Transverse colon (tissue), 4 donors: ENCODE measurements around the gene FUZ. TPM values are rescaled to one million over a fixed set of nuclear protein-coding genes. Genes with fewer than 3 reads are reported as not detected.

ENCODE experiments used
- DNase-seq: peaks from one replicate; pipeline ENCODE4 v3.0.0-alpha.2; 2019
- H3K27ac ChIP-seq, 4 donors: fragments of 200-600 bp; sonication (generic); 2 replicates each; pipeline ENCODE4 v1.5.1; 2016 to 2018; ENCODE audit warnings: inconsistent platforms in 4 of 4
- H3K27me3 ChIP-seq: fragments of 200-600 bp; sonication (generic); 2 replicates; pipeline ENCODE4 v1.5.1; 2017; ENCODE audit warnings: inconsistent platforms
- H3K36me3 ChIP-seq, 4 donors: fragments of 200-600 bp; sonication (generic); 2 replicates each; pipeline ENCODE4 v1.5.1; 2017 to 2019; ENCODE audit warnings: inconsistent platforms in 4 of 4
- H3K4me1 ChIP-seq, 4 donors: fragments of 200-600 bp; sonication (generic); 2 replicates each; pipeline ENCODE4 v1.5.1; 2017 to 2020; ENCODE audit warnings: inconsistent platforms in 4 of 4
- H3K4me3 ChIP-seq, 4 donors: fragments of 200-600 bp; sonication (generic); 1 replicate in 1 of 4; 2 replicates in 3 of 4; pipeline versions ENCODE4 v1.5.1 to v1.6.1; 2017 to 2019; ENCODE audit warnings: inconsistent platforms in 4 of 4
- H3K9me3 ChIP-seq, 2 donors: fragments of 200-600 bp; sonication (generic); 2 replicates each; pipeline ENCODE4 v1.5.1; 2017 to 2019; ENCODE audit warnings: inconsistent platforms in 2 of 2
- EP300 ChIP-seq: sonication (generic); formaldehyde crosslinking; IDR thresholded peaks from one replicate; pipeline ENCODE4 v1.6.1; 2017; ENCODE audit warnings: antibody characterized with exemption, low read depth
- POLR2A ChIP-seq: fragments of 450-650 bp; IDR thresholded peaks from one replicate; pipeline ENCODE4 v1.6.1; 2016; ENCODE audit warnings: antibody characterized with exemption, mild to moderate bottlenecking, moderate library complexity
- POLR2AphosphoS5 ChIP-seq, 3 donors: sonication (generic); formaldehyde crosslinking; IDR thresholded peaks; one replicate each; pipeline ENCODE4 v1.6.1; 2016; ENCODE audit warnings: antibody characterized with exemption in 3 of 3
- WGBS, 2 donors: methylation state at CpG; one replicate each; pipeline ENCODE4 v1.1.5; 2018; ENCODE audit warnings: low coverage in 1 of 2; 5-methylcytosine and 5-hydroxymethylcytosine counted together
- in situ Hi-C, 4 donors: fragments of 200-750 bp; cut with MboI; loops; one replicate each; pipeline versions ENCODE4 v1.15.0 to v1.15.1; 2017; ENCODE audit warnings: low sequenced_read_pairs in 3 of 4, low pct_ligation_motif_present in 1 of 4, low pct_unique_long_range_greater_than_20kb in 1 of 4
- intact Hi-C: fragments of 100-400 bp; cut with DNase I; formaldehyde crosslinking; loops from one replicate; pipeline ENCODE4 v1.15.1; 2023; ENCODE audit warnings: low total_unique reads
- total RNA-seq, 4 donors: library from RNA; depleted of rRNA; stranded (reverse); fragments of >200 nt; gene quantifications; one replicate each; pipeline ENCODE4 v1.1.0, GENCODE V29; 2016
- TF ChIP-seq, protein P1 (sequence below), 5 experiments: fragments of 200-600 bp in 3 of 5; fragments of 450-650 bp in 2 of 5; sonication (generic) in 3 of 5; IDR thresholded peaks; 1 replicate in 2 of 5; 2 replicates in 3 of 5; pipeline ENCODE4 v1.5.1; 2016 to 2017; ENCODE audit warnings: antibody characterized with exemption in 5 of 5, inconsistent platforms in 3 of 5, mild to moderate bottlenecking in 2 of 5, moderate library complexity in 1 of 5

FUZ gene
- total RNA-seq, 4 donors from 2014 or later: 10.2 to 20.1 (median 13.1) TPM

DNA sequence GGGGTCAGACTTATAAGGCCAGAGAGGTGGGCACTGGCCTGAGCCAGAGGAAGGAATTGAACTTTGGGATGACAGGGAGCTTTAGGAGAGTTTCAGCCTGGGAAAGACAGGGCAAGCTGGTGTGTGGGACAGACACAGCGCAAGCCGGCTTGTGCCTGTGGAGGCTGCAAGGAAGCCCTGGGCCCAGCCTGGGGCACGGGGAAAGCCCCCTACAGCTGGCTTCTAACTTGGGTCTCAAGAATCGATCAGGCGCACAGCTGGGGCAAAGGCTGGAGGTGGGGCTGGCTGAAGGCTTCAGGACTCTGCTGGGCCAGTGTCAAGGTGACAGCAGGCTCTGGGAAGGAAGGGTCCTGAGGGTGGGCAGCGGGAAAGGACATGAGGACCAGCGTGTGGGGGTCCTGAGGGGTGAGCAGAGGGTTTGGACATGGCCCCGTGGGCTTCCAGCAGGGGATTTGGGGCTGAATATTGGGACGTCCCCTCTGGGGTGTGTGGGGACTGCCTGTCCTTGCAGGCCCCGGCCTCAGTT, 40.8 kb upstream of the FUZ start:
- in situ Hi-C loops (loop anchor here in 1 of 4 donors (25.0 kb wide), 1 partner anchor 367 kb away; the partner anchor contains the start of genes RPL13A and RPS11), intact Hi-C loops (loop anchor here (5.0 kb wide), 1 partner anchor 37 kb away; the partner anchor contains the start of gene MED25)
- Histone ChIP-seq H3K27me3 (no peaks in the 10 kb centered on the region), H3K36me3 (peaks cover 0 to 6% (median 2%) of the 10 kb centered on the region in 4 donors), H3K4me3 (no peak overlapping the region), H3K4me1 (peaks cover 15 to 30% (median 22%) of the 10 kb centered on the region in 4 donors), H3K27ac (no peak overlapping the region), H3K9me3 (no peaks in the 10 kb centered on the region)
- no peak for DNase-seq
- TF ChIP-seq, protein P1, sequence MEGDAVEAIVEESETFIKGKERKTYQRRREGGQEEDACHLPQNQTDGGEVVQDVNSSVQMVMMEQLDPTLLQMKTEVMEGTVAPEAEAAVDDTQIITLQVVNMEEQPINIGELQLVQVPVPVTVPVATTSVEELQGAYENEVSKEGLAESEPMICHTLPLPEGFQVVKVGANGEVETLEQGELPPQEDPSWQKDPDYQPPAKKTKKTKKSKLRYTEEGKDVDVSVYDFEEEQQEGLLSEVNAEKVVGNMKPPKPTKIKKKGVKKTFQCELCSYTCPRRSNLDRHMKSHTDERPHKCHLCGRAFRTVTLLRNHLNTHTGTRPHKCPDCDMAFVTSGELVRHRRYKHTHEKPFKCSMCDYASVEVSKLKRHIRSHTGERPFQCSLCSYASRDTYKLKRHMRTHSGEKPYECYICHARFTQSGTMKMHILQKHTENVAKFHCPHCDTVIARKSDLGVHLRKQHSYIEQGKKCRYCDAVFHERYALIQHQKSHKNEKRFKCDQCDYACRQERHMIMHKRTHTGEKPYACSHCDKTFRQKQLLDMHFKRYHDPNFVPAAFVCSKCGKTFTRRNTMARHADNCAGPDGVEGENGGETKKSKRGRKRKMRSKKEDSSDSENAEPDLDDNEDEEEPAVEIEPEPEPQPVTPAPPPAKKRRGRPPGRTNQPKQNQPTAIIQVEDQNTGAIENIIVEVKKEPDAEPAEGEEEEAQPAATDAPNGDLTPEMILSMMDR (IDR thresholded peaks at IDR 0.05): no peak
- no peak for TF ChIP-seq EP300
- no peak for TF ChIP-seq POLR2A
- no peak for TF ChIP-seq POLR2AphosphoS5 (IDR thresholded peaks at IDR 0.05)
- WGBS, 2 donors: 81% methylated on average over 10 of the region's 10 CpGs; no CpG with 5 or more reads in 1 of the 2 donors

DNA sequence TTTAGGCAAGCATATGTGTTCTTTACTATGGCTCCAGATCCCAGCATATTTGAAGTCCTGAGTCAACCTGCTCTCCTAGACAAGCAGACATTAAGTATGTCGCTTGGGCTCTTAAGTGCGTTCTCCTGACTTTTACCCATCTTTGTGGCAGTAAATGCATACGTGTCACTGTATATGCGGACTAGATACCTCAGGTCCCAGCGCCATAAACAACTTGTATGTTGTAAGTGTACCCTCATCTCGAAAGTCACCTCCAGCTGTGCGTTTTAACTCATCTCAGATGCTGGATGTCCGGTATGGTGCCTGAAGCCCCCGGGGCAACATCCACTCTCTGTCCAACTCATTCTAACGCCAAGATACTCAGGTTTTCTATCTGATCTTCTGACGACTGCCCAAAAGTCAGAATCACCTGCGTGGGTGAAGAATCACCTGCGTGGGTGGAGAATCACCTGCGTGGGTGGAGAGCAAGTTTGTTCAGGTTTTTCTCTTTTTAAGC, 39.6 kb upstream of the FUZ start:
- Histone ChIP-seq H3K27me3 (no peaks in the 10 kb centered on the region), H3K9me3 (no peaks in the 10 kb centered on the region), H3K4me1 (peaks cover 15 to 30% (median 22%) of the 10 kb centered on the region in 4 donors), H3K4me3 (peak overlapping the region in 1 of 4 donors; percentile 79), H3K36me3 (peaks cover 0 to 6% (median 2%) of the 10 kb centered on the region in 4 donors), H3K27ac (peak overlapping the region in 1 of 4 donors; percentile 98)
- no peak for DNase-seq
- 67 to 74% methylated on average over 6 to 14 of the region's 14 CpGs for WGBS, 2 donors
- in situ Hi-C loops: loop anchor here in 1 of 4 donors (25.0 kb wide), 1 partner anchor 365 kb away; the partner anchor contains the start of genes RPL13A and RPS11
- intact Hi-C loops: loop anchor here (5.0 kb wide), 1 partner anchor 35 kb away; the partner anchor contains the start of gene MED25
- TF ChIP-seq EP300: no peak
- TF ChIP-seq POLR2A: no peak
- TF ChIP-seq POLR2AphosphoS5 (IDR thresholded peaks at IDR 0.05): no peak
- TF ChIP-seq, protein P1 (IDR thresholded peaks at IDR 0.05): no peak

DNA sequence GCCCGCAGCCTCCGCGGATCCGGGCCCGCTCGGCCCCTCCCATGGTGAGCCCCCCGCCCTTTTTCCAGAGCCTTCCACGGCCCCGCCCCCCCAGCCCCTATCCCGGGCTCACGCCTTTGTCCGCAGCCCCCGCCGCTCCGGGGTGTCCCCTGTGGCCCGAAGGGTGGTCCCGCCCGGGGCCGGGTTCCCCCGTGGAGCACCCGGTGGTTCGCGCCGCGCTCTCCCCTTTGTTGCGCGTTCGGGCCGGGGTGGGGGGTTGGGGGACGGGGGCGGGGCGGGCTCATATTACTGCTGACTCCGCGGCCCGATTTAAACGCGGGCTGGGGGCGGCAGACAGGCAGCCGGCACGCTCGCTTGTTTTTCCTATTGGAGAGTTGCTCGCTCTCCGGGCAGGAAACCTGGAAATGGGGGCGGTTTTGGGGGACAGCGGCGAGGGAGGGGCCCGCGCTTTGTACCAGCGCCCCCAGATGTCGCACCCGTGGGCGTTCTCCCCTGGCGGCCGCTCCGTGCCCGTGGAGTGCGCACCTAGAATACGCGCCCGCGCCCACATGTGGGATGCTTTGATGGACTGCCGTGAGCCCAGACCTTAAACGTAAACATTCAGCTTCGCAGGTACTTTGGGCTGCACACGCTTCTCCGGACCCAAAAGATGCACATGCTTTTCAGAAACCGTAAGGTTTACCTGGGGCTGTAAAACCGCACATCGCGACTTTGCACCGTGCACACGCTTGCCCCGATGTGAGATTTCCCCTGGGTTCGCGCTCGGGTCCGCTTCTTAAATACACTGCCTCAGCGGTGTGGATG, 38.6 kb upstream of the FUZ start:
- intact Hi-C loops: loop anchor here (5.0 kb wide), 1 partner anchor 34 kb away; the partner anchor contains the start of gene MED25
- Histone ChIP-seq H3K4me1 (peaks cover 15 to 30% (median 22%) of the 10 kb centered on the region in 4 donors), H3K27me3 (no peaks in the 10 kb centered on the region), H3K36me3 (no peaks in the 10 kb centered on the region), H3K9me3 (no peaks in the 10 kb centered on the region), H3K4me3 (peak overlapping the region; percentile 62 to 98 (median 87)), H3K27ac (peak overlapping the region; percentile 97 to 100 (median 99))
- in situ Hi-C loops: loop anchor here in 1 of 4 donors (25.0 kb wide), 1 partner anchor 364 kb away; the partner anchor contains the start of genes RPL13A and RPS11
- WGBS, 2 donors: 3% methylated on average over 56 of the region's 78 CpGs; no CpG with 5 or more reads in 1 of the 2 donors
- TF ChIP-seq, protein P1 (IDR thresholded peaks at IDR 0.05): no peak
- no peak for TF ChIP-seq POLR2A
- no peak for TF ChIP-seq POLR2AphosphoS5 (IDR thresholded peaks at IDR 0.05)
- TF ChIP-seq EP300: no peak
- no peak for DNase-seq
